ENCODE results near the gene TBC1D32.
"Not testable (repeated sequence)": the region's sequence is repeated elsewhere in the genome, so short reads cannot be mapped to it uniquely, and the experiment has no call there.

TBC1D32 gene

DNA sequence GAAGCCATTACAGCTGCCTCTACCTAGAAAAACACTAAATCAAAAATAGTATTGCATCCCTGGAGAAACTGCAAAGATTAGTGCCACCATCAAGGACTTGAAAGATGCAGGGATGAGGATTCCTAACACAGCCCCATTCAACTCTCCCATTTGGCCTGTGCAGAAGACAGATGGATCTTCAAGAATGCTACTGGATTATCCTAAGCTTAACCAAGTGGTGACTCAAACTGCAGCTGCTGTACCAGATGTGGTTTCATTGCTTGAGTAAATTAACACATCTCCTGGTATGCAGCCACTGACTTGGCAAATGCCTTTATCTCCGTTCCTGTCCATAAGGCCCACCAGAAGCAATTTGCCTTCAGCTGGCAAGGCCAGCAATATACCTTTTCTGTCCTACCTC is 117.4 kb downstream of the TBC1D32 start:
- Histone ChIP-seq H3K4me2 (ENCODE audit: low read length) (no peak overlapping the region), H3K36me3 (ENCODE audit: control insufficient read depth, low read length) (no peaks in the 10 kb centered on the region), H3K27me3 (ENCODE audit: control insufficient read depth, low read length) (no peaks in the 10 kb centered on the region), H3K9me3 (ENCODE audit: control insufficient read depth, insufficient read depth, low read length) (peaks cover 12% of the 10 kb centered on the region; the same call in 1 of the 2 replicates), H3K79me2 (ENCODE audit: control insufficient read depth, low read length) (no peaks in the 10 kb centered on the region), H3K9me2 (replicated peaks; ENCODE audit: control insufficient read depth, low read length) (no peaks in the 10 kb centered on the region), H3K4me3 (ENCODE audit: low read length) (no peak overlapping the region), H3F3A (ENCODE audit: control insufficient read depth, insufficient read depth) (no peaks in the 10 kb centered on the region), H3K4me1 (ENCODE audit: control insufficient read depth, low read length) (no peaks in the 10 kb centered on the region), H4K20me1 (ENCODE audit: control insufficient read depth, insufficient read depth, low read depth, low read length) (no peaks in the 10 kb centered on the region), H3K27ac (ENCODE audit: low read depth, low read length) (no peak overlapping the region)
- TF ChIP-seq EZH2phosphoT487 (IDR thresholded peaks at IDR 0.05; ENCODE audit: borderline replicate concordance, low read length), result no peak
- TF ChIP-seq, protein P1, sequence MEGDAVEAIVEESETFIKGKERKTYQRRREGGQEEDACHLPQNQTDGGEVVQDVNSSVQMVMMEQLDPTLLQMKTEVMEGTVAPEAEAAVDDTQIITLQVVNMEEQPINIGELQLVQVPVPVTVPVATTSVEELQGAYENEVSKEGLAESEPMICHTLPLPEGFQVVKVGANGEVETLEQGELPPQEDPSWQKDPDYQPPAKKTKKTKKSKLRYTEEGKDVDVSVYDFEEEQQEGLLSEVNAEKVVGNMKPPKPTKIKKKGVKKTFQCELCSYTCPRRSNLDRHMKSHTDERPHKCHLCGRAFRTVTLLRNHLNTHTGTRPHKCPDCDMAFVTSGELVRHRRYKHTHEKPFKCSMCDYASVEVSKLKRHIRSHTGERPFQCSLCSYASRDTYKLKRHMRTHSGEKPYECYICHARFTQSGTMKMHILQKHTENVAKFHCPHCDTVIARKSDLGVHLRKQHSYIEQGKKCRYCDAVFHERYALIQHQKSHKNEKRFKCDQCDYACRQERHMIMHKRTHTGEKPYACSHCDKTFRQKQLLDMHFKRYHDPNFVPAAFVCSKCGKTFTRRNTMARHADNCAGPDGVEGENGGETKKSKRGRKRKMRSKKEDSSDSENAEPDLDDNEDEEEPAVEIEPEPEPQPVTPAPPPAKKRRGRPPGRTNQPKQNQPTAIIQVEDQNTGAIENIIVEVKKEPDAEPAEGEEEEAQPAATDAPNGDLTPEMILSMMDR (IDR thresholded peaks at IDR 0.05; ENCODE audit: low read depth, low read length, poor library complexity, severe bottlenecking), result no peak

DNA sequence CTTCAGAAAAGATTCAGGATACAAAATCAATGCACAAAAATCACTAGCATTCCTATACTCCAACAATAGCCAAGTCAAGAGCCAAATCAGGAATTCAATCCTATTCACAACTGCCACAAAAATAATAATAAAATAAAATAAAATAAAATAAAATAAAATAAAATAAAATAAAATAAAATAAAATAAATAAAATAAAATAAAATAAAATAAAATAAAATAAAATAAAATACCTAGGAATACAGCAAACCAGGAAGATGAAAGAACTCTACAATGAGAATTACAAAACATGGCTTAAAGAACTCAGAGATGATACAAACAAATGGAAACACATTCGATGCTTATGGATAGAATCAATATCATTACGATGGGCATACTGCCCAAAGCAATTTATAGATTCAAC is 120.9 kb downstream of the TBC1D32 start:
- not testable (repeated sequence) for H3K27ac ChIP-seq (ENCODE audit: low read depth, low read length); H3K9me2 ChIP-seq (replicated peaks; ENCODE audit: control insufficient read depth, low read length); H3K27me3 ChIP-seq (ENCODE audit: control insufficient read depth, low read length); H3K36me3 ChIP-seq (ENCODE audit: control insufficient read depth, low read length); H3K79me2 ChIP-seq (ENCODE audit: control insufficient read depth, low read length); H4K20me1 ChIP-seq (ENCODE audit: control insufficient read depth, insufficient read depth, low read depth, low read length); H3F3A ChIP-seq (ENCODE audit: control insufficient read depth, insufficient read depth); H3K4me3 ChIP-seq (ENCODE audit: low read length); H3K4me1 ChIP-seq (ENCODE audit: control insufficient read depth, low read length); H3K4me2 ChIP-seq (ENCODE audit: low read length)
- H3K9me3 ChIP-seq (ENCODE audit: control insufficient read depth, insufficient read depth, low read length), result peaks cover 12% of the 10 kb centered on the region; the same call in 1 of the 2 replicates

DNA sequence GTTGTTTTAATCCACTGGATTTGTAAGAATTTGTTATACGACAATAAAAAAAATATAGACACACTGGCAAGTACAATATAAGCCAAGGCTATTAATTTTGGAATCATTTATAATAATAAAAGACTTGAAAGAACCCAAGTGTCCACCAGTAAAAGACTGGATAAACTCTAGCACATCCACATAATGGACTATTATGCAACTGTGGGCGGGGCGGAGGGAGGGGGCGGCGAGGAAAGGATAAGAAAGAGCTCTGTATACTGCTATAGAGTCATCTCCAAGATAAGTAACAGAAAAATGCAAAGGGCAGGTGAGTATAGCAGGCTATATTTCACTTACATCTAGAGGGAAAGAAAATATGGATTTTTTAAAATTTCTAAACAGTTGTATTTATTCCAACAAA is 123.3 kb downstream of the TBC1D32 start:
- Histone ChIP-seq H3K27ac (ENCODE audit: low read depth, low read length) (no peak overlapping the region), H3K9me3 (ENCODE audit: control insufficient read depth, insufficient read depth, low read length) (peaks cover 12% of the 10 kb centered on the region; the same call in 1 of the 2 replicates), H3K79me2 (ENCODE audit: control insufficient read depth, low read length) (no peaks in the 10 kb centered on the region), H3K4me2 (ENCODE audit: low read length) (no peak overlapping the region), H3K4me3 (ENCODE audit: low read length) (no peak overlapping the region), H3K27me3 (ENCODE audit: control insufficient read depth, low read length) (no peaks in the 10 kb centered on the region), H3K4me1 (ENCODE audit: control insufficient read depth, low read length) (no peaks in the 10 kb centered on the region), H3K9me2 (replicated peaks; ENCODE audit: control insufficient read depth, low read length) (no peaks in the 10 kb centered on the region), H3K36me3 (ENCODE audit: control insufficient read depth, low read length) (no peaks in the 10 kb centered on the region), H3F3A (ENCODE audit: control insufficient read depth, insufficient read depth) (no peaks in the 10 kb centered on the region), H4K20me1 (ENCODE audit: control insufficient read depth, insufficient read depth, low read depth, low read length) (no peaks in the 10 kb centered on the region)
- TF ChIP-seq EZH2phosphoT487 (IDR thresholded peaks at IDR 0.05; ENCODE audit: borderline replicate concordance, low read length), result no peak
- TF ChIP-seq, protein P1 (IDR thresholded peaks at IDR 0.05; ENCODE audit: low read depth, low read length, poor library complexity, severe bottlenecking), result no peak

DNA sequence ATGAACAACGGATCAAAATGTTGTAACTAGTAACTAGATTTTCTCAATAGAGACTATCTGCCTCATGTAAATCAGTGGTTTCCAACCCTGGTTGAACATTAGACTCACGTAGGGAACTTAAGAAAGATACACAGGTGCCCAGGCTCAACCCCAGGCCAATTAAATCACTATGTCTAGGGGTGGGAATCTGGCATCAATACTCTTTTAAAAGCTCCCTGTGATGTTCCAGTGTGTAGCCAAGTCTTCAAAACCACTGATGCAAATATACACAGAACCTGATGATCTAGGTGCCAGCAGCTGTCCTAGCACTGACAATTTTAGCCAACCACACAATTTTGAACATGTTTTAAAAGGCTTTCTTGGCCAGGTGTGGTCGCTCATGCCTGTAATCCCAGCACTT is 128.7 kb downstream of the TBC1D32 start:
- Histone ChIP-seq H3K4me1 (ENCODE audit: control insufficient read depth, low read length) (no peaks in the 10 kb centered on the region), H3K9me2 (replicated peaks; ENCODE audit: control insufficient read depth, low read length) (no peaks in the 10 kb centered on the region), H3K4me2 (ENCODE audit: low read length) (no peak overlapping the region), H3K27ac (ENCODE audit: low read depth, low read length) (no peak overlapping the region), H3F3A (ENCODE audit: control insufficient read depth, insufficient read depth) (no peaks in the 10 kb centered on the region), H3K27me3 (ENCODE audit: control insufficient read depth, low read length) (no peaks in the 10 kb centered on the region), H4K20me1 (ENCODE audit: control insufficient read depth, insufficient read depth, low read depth, low read length) (no peaks in the 10 kb centered on the region), H3K79me2 (ENCODE audit: control insufficient read depth, low read length) (no peaks in the 10 kb centered on the region), H3K4me3 (ENCODE audit: low read length) (no peak overlapping the region), H3K36me3 (ENCODE audit: control insufficient read depth, low read length) (no peaks in the 10 kb centered on the region), H3K9me3 (ENCODE audit: control insufficient read depth, insufficient read depth, low read length) (no peaks in the 10 kb centered on the region)
- TF ChIP-seq, protein P1 (IDR thresholded peaks at IDR 0.05; ENCODE audit: low read depth, low read length, poor library complexity, severe bottlenecking), result no peak
- TF ChIP-seq EZH2phosphoT487 (IDR thresholded peaks at IDR 0.05; ENCODE audit: borderline replicate concordance, low read length), result no peak

All from DOHH2 (cell line).